Fibroblast of skin of right quadriceps (primary cell): Measurements from ENCODE around the gene DPP6.

ENCODE experiments used
- DNase-seq: peaks from one replicate; pipeline ENCODE4 v3.0.0-alpha.2; 2013

Gene DPP6

GRCh38 chr7:154783281-154783909, 731.2 kb downstream of the DPP6 start:
- no peak for DNase-seq

GRCh38 chr7:154785898-154786297, 733.7 kb downstream of the DPP6 start:
- no peak for DNase-seq

GRCh38 chr7:154789404-154789803, 737.2 kb downstream of the DPP6 start:
- DNase-seq: no peak

GRCh38 chr7:154791611-154792010, 739.4 kb downstream of the DPP6 start:
- no peak for DNase-seq

- no peak for DNase-seq
Measured at GRCh38 chr7:154792436-154793055, 740.3 kb downstream of the DPP6 start.

GRCh38 chr7:154794147-154794780, 742.1 kb downstream of the DPP6 start:
- no peak for DNase-seq

- no peak for DNase-seq
Measured at GRCh38 chr7:154795014-154795413, 742.8 kb downstream of the DPP6 start.

- no peak for DNase-seq
Measured at GRCh38 chr7:154795437-154795836, 743.2 kb downstream of the DPP6 start.

GRCh38 chr7:154804449-154804848, 752.3 kb downstream of the DPP6 start:
- no peak for DNase-seq

- no peak for DNase-seq
Measured at GRCh38 chr7:154812027-154812426, 759.8 kb downstream of the DPP6 start.

GRCh38 chr7:154817224-154817896, 765.2 kb downstream of the DPP6 start:
- no peak for DNase-seq

GRCh38 chr7:154827007-154827406, 774.8 kb downstream of the DPP6 start:
- no peak for DNase-seq

GRCh38 chr7:154832557-154833138, 780.5 kb downstream of the DPP6 start:
- no peak for DNase-seq

GRCh38 chr7:154836021-154836448, 783.8 kb downstream of the DPP6 start:
- no peak for DNase-seq

- DNase-seq: no peak
Measured at GRCh38 chr7:154837087-154837486, 784.9 kb downstream of the DPP6 start.

GRCh38 chr7:154837622-154838021, 785.4 kb downstream of the DPP6 start:
- no peak for DNase-seq

GRCh38 chr7:154840086-154840485, 787.9 kb downstream of the DPP6 start:
- no peak for DNase-seq

GRCh38 chr7:154841731-154842331, 789.6 kb downstream of the DPP6 start:
- no peak for DNase-seq

- DNase-seq: no peak
Measured at GRCh38 chr7:154842591-154842990, 790.4 kb downstream of the DPP6 start.

- DNase-seq: no peak
Measured at GRCh38 chr7:154843670-154844237, 791.6 kb downstream of the DPP6 start.

GRCh38 chr7:154844499-154844898, 792.3 kb downstream of the DPP6 start:
- DNase-seq: no peak

GRCh38 chr7:154844955-154845354, 792.8 kb downstream of the DPP6 start:
- no peak for DNase-seq

GRCh38 chr7:154848464-154848863, 796.3 kb downstream of the DPP6 start:
- DNase-seq: no peak
